ENCODE results near the gene HS3ST5. TPM values are rescaled to one million over a fixed set of nuclear protein-coding genes. Genes with fewer than 3 reads are reported as not detected.

Gene HS3ST5
- total RNA-seq, 2 donors from 2014 or later: not detected

DNA sequence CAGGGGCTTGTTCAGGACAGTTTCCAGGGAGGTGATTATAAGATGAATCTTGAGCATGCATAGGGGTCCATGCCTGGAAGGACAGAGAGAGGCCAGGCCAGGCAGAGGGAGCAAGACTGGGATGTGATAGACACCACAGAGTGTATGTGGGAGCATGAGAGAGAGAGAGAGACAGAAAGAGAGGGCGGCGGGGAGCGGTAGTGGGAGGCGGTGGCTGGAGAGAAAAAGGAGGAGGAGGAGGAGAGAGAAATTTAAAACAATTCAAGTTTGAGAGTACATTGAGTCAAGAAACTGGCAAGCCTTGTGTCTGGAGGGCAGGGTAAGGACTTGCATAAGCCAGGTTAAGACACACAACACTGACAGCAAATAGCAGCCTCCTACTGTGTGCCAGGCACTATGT lies 209.0 kb downstream of the HS3ST5 start:
- no peaks in the 10 kb centered on the region for H3K4me1 Mint-ChIP-seq (ENCODE audit: low read depth in 2 of 2)
- peaks cover 3% of the 10 kb centered on the region for H3K9me3 Mint-ChIP-seq
- H3K27ac Mint-ChIP-seq: no peak overlapping the region
- DNase-seq (ENCODE audit: low spot score) (no peak), ATAC-seq (no peak)
- H3K36me3 Mint-ChIP-seq: no peaks in the 10 kb centered on the region
- H3K27me3 Mint-ChIP-seq: peaks cover 2 to 11% of the 10 kb centered on the region in 2 donors
- H3K4me3 Mint-ChIP-seq: no peak overlapping the region

DNA sequence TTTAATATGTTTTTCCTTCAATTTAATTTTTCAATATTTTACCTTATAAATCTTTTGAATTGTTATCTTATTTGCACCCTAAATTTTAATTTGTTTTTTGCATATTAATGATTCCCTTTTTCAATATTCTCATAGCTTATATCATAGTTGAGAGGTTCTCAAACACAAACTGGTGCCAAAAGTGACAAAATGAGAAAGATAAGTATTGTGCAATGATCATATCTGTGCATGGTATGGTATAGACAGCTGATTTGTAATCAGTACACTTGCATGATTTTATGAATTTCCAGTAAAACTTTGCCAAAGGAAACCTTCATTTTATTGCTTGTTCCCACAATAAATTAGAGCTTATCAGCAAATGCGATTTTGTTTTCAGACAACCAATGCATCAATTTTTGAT lies 210.9 kb downstream of the HS3ST5 start:
- ATAC-seq (no peak), DNase-seq (ENCODE audit: low spot score) (no peak)
- Mint-ChIP-seq H3K4me3 (no peak overlapping the region), H3K36me3 (no peaks in the 10 kb centered on the region), H3K27me3 (peaks cover 2 to 11% of the 10 kb centered on the region in 2 donors), H3K9me3 (no peaks in the 10 kb centered on the region), H3K4me1 (ENCODE audit: low read depth in 2 of 2) (no peaks in the 10 kb centered on the region), H3K27ac (no peak overlapping the region)

DNA sequence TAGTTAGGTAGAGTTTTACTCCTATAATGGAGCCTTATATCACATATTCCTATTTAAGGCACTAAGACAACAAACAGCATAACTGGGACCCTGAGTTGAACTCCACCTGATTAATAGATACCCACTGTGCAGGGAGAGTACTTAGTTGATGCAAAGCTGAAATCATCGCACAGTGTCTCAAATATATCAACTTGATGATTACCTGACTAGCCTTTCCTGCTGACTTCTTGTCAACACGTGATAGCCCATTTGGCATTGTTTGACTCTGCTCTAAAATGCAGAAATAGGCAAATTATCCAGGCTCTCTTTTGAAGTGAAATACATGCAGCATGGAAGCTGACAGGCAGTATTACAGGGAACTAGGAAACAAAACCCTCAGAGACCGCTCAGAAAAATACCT lies 217.2 kb downstream of the HS3ST5 start:
- H3K36me3 Mint-ChIP-seq: no peaks in the 10 kb centered on the region
- DNase-seq (ENCODE audit: low spot score) (no peak), ATAC-seq (no peak)
- no peak overlapping the region for H3K4me3 Mint-ChIP-seq
- H3K27ac Mint-ChIP-seq: no peak overlapping the region
- no peaks in the 10 kb centered on the region for H3K4me1 Mint-ChIP-seq (ENCODE audit: low read depth in 2 of 2)
- no peaks in the 10 kb centered on the region for H3K27me3 Mint-ChIP-seq
- H3K9me3 Mint-ChIP-seq: no peaks in the 10 kb centered on the region

DNA sequence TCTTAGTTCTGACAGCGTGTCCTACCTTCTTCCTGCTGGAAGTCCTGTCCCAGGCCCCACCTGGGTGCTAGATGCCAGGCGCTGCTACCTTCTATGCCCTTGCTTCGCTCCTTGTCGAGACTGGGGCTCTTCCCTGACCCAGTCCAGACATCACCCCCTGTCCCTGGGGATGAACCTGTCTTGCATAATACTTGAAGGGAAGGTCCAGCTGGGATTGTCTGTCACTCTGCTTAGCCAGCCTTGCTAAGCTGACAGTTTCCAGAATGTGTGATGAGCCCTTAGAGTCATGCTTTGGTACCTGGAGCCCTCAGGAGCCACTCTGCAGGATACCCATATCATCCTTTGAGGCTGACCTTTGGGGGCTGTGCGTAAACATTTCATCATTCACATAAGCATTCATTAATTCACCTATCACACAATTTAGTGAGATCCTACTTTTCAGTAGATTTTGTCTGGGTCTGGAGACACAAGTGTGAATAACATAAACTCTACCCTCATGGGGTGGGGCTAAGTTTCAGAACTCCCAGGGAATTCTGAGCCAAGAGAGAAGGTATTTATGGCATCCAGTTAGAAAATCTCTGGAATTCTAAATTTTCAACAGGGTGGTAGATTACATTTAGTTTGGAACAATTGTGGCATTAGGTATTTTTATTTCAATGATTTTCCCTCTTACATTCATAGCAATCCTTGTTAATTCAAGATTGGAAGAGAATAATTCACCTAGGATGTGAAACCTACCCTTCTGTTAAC lies 220.7 kb downstream of the HS3ST5 start:
- no peaks in the 10 kb centered on the region for H3K36me3 Mint-ChIP-seq

DNA sequence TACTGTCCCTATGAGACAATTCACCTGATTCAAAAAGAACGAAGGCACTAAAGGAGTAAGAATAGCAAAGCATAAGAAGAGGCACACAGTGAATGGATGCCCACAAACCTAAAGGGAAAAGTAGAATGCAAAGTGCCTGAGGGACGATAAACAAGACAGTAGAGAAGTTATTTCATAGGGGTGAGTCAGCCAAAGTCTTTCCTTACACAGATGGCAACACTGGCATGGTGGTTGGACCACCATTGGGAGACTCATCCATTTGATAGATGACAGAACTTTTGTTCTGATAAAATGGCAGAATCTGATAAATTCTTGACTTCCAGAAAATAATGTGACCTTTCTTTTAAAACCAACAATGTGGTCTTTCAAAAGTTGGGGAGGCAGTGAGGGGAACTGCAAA lies 223.8 kb downstream of the HS3ST5 start:
- H3K4me1 Mint-ChIP-seq (ENCODE audit: low read depth in 2 of 2): no peaks in the 10 kb centered on the region
- H3K36me3 Mint-ChIP-seq: no peaks in the 10 kb centered on the region
- DNase-seq (ENCODE audit: low spot score) (no peak), ATAC-seq (no peak)
- no peaks in the 10 kb centered on the region for H3K9me3 Mint-ChIP-seq
- no peak overlapping the region for H3K27ac Mint-ChIP-seq
- no peak overlapping the region for H3K4me3 Mint-ChIP-seq
- no peaks in the 10 kb centered on the region for H3K27me3 Mint-ChIP-seq

More for the DNA sequence above, 220.7 kb downstream of the HS3ST5 start:
- Mint-ChIP-seq H3K27me3 (no peaks in the 10 kb centered on the region), H3K9me3 (no peaks in the 10 kb centered on the region), H3K27ac (no peak overlapping the region), H3K4me3 (no peak overlapping the region), H3K4me1 (ENCODE audit: low read depth in 2 of 2) (no peaks in the 10 kb centered on the region)
- ATAC-seq: no peak
- no peak for DNase-seq (ENCODE audit: low spot score)

DNA sequence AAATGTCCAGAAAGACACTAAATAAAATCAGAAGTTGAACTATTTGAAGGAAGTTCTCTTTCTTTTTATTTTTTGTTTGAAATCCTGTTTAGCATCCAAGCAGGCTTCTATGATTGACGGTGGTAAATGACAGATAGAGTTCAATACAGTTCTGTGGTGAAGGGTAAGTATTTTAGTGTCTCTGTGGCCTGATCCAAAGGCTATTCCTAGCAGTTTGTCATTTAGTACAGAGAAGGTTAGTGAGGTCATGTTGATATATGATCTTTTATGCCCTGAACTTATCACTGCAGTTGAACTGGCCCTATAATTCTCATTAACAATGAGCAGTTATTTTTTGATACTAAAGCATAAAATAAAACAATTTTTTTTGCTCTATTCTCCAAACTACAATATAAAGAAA lies 227.2 kb downstream of the HS3ST5 start:
- Mint-ChIP-seq H3K36me3 (no peaks in the 10 kb centered on the region), H3K27me3 (no peaks in the 10 kb centered on the region), H3K9me3 (peaks cover 2% of the 10 kb centered on the region), H3K4me3 (no peak overlapping the region), H3K4me1 (ENCODE audit: low read depth in 2 of 2) (no peaks in the 10 kb centered on the region), H3K27ac (no peak overlapping the region)
- no peak for DNase-seq (ENCODE audit: low spot score)
- no peak for ATAC-seq

DNA sequence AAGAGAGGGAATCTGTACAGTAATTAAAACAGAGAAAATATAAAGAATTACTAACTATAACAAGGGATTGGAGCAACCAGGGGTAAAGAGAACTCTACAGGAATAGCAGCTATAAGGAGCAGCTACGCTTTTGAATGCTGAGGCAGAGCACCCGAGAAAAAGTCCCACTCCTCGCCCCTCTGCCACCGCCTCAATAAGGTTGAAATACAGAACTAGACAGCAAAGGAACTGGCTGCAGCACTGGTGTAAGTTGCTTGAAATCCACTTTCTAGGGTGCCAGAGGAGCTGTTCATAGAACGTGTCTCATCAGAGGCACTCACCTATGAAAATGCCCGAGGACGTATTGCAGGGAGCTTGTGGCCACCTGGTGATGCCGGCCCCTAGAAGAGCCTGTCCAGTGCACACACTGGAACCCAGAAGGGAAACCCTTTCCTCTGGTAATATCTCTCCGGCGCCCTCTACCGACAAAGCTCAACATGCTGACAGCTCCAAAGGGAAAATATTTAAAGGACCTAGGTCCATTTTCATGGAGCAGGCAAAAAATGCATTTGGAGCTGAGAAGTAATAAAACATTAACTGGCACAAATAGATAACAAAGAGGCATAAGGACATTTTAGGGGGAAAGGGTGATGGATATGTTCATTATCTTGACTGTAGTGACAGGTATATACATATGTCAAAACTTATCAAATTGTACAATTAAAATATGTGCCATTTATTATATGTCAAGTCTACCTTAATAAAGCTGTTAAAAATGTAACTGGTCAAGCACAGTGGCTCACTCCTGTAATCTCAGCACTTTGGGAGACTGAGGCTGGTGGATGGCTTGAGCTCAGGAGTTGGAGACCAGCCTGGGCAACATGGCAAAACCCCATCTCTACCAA lies 234.5 kb downstream of the HS3ST5 start:
- Mint-ChIP-seq H3K4me1 (ENCODE audit: low read depth in 2 of 2) (no peaks in the 10 kb centered on the region), H3K36me3 (no peaks in the 10 kb centered on the region), H3K27ac (no peak overlapping the region), H3K4me3 (no peak overlapping the region), H3K27me3 (peaks cover 0 to 4% of the 10 kb centered on the region in 2 donors), H3K9me3 (peaks cover 2% of the 10 kb centered on the region)
- no peak for ATAC-seq
- DNase-seq (ENCODE audit: low spot score): no peak

DNA sequence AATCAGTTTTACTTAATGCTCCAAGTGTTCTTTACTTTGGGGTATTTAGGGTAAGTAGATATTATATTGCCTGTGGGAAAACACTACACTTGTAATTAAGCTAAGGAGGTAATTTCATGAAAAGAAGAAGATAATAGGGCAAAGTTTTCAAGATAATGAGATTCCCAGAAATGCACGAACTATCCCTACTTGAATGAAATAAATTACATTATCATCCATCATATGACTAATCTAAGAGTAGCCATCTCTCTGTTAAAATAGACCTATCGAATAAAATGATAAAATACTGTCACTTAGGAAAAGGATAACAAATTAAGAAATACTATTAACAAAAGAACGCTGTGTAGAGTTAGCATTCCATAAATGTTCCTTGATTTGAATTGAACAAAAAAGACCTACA lies 236.8 kb downstream of the HS3ST5 start:
- H3K36me3 Mint-ChIP-seq: no peaks in the 10 kb centered on the region
- H3K27ac Mint-ChIP-seq: no peak overlapping the region
- peaks cover 0 to 4% of the 10 kb centered on the region in 2 donors for H3K27me3 Mint-ChIP-seq
- H3K4me1 Mint-ChIP-seq (ENCODE audit: low read depth in 2 of 2): no peaks in the 10 kb centered on the region
- ATAC-seq (no peak), DNase-seq (ENCODE audit: low spot score) (no peak)
- no peaks in the 10 kb centered on the region for H3K9me3 Mint-ChIP-seq
- H3K4me3 Mint-ChIP-seq: no peak overlapping the region

DNA sequence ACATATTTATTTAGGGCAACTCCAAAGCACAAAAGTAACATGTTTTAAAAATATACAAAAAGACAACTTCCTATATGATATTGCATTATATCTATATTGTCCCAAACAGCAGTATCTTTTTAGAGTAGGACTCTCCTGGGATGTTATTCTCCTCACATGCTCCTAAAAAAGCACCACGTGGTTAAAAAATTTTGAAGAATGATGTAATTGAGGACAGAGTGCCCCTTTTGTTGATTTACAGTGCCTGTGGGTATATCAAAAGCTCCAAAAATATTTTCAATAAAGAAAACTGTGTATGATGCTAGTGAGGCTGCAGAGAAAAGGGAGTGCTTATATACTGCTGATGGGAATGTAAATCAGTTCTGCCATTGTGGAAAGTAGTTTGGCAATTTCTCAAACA lies 241.6 kb downstream of the HS3ST5 start:
- DNase-seq (ENCODE audit: low spot score) (no peak), ATAC-seq (no peak)
- Mint-ChIP-seq H3K27ac (no peak overlapping the region), H3K9me3 (no peaks in the 10 kb centered on the region), H3K4me1 (ENCODE audit: low read depth in 2 of 2) (no peaks in the 10 kb centered on the region), H3K27me3 (peaks cover 6 to 8% of the 10 kb centered on the region in 2 donors), H3K4me3 (no peak overlapping the region), H3K36me3 (no peaks in the 10 kb centered on the region)

DNA sequence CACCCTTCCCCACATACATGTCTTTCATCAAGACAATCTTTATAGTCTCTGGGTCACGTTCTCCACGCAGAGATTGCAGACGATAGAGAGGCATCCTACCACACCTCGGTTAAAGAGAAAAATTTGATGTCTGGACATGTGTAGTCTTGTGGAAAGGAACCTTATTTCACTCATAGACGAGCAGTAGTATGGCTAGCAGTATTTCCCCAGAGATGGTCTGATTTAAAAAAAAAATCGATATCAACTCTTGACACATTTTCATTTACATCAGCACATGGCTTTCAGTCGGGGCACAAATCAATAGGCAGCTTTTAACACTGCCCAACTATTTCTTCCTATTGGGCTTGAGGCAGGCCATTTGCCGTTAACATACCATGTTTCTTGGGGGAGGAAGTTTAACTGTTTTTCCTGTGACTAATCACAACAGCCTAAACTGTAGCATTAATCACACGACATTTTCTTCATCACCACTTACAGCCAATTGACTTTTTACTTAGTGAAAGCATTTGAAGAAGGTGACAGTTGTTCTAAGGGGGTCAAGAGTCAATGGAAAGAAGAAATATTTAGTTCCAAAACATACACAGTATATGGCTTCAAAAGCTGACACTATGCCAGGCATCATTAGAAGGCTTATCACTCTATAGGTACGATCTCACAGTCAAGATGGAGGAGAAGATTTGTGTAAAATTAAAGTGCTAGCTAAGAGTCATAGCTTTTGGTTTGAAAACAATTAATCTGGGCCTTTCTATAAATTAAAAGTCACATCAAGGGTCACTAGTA lies 242.4 kb downstream of the HS3ST5 start:
- H3K4me3 Mint-ChIP-seq: no peak overlapping the region
- ATAC-seq (no peak), DNase-seq (ENCODE audit: low spot score) (no peak)
- no peaks in the 10 kb centered on the region for H3K9me3 Mint-ChIP-seq
- H3K27me3 Mint-ChIP-seq: peaks cover 7 to 8% of the 10 kb centered on the region in 2 donors
- H3K36me3 Mint-ChIP-seq: no peaks in the 10 kb centered on the region
- H3K4me1 Mint-ChIP-seq (ENCODE audit: low read depth in 2 of 2): no peaks in the 10 kb centered on the region
- H3K27ac Mint-ChIP-seq: no peak overlapping the region

DNA sequence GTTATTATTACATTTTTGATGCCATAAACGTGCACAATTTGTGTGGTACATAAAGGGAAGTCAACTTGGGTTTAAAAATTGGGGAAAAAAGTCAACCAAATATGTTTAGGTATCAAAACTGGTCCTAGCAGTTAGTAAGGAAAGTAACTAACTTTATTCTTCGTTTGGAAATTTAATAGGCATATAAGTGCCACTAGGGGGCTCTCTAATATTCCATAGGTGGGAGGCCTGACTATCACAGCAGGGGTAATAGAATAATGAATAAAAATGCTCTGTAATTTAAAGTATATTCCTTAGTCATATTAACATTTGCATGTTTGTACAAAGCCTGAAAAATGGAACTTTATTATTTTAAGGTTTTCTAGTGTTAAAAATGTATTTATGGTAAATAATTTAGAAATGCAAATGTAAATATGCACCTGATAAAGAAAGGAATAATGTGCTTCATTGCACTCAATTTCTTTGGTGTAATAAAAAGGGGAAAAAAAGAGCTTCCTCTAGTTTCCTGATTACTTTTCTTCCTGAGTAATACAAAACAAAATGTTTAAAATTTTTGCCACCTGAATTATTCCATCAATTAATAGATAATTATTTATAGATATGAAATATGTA lies 246.2 kb downstream of the HS3ST5 start:
- H3K9me3 Mint-ChIP-seq: no peaks in the 10 kb centered on the region
- no peaks in the 10 kb centered on the region for H3K4me1 Mint-ChIP-seq (ENCODE audit: low read depth in 2 of 2)
- H3K36me3 Mint-ChIP-seq: no peaks in the 10 kb centered on the region
- H3K27ac Mint-ChIP-seq: no peak overlapping the region
- ATAC-seq (no peak), DNase-seq (ENCODE audit: low spot score) (no peak)
- H3K27me3 Mint-ChIP-seq: peaks cover 4 to 26% of the 10 kb centered on the region in 2 donors
- H3K4me3 Mint-ChIP-seq: no peak overlapping the region

DNA sequence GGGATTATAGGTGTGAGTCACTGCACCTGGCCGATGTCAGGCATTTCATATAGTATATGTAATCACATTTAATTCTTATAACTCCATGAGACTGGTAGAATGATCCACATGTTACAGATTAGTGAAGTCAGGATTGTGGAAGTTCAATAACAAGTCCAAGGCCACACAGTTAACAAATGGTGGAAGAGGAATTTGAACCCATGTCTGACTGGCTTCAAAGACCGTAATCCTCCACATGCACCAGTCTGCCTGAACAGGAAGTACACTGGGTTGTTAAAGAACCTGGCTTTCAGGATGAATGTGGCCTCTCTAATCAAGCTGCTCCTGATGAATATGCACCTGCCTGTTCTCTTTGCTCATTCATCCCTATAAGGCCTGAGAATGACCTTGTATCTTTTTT lies 249.9 kb downstream of the HS3ST5 start:
- no peak overlapping the region for H3K27ac Mint-ChIP-seq
- no peaks in the 10 kb centered on the region for H3K9me3 Mint-ChIP-seq
- H3K4me1 Mint-ChIP-seq (ENCODE audit: low read depth in 2 of 2): no peaks in the 10 kb centered on the region
- no peak for ATAC-seq
- H3K27me3 Mint-ChIP-seq: peaks cover 0 to 20% of the 10 kb centered on the region in 2 donors
- H3K36me3 Mint-ChIP-seq: no peaks in the 10 kb centered on the region
- no peak for DNase-seq (ENCODE audit: low spot score)
- no peak overlapping the region for H3K4me3 Mint-ChIP-seq

DNA sequence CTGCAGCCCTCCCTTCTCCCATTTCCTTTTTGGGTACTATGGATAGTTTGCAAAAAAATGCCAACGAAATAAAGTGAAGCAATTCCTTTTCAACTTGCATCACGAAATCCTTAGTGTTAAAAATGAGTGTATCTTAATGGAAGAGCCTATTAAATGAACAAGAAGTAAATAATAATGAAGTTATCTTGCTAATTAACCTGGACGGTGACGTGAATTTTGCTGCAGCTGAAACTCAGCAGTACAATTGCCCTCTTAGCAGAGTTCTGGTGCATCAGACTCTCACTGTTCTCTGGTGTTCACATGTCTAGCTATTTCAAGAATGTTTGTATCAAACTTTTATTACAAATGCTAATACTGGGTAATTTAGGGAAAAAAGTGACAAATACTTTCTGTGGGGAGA lies 252.2 kb downstream of the HS3ST5 start:
- no peak for ATAC-seq
- no peak overlapping the region for H3K4me3 Mint-ChIP-seq
- H3K27ac Mint-ChIP-seq: no peak overlapping the region
- peaks cover 4 to 25% of the 10 kb centered on the region in 2 donors for H3K27me3 Mint-ChIP-seq
- no peaks in the 10 kb centered on the region for H3K4me1 Mint-ChIP-seq (ENCODE audit: low read depth in 2 of 2)
- no peak for DNase-seq (ENCODE audit: low spot score)
- no peaks in the 10 kb centered on the region for H3K9me3 Mint-ChIP-seq
- H3K36me3 Mint-ChIP-seq: no peaks in the 10 kb centered on the region

Data from natural killer cell treated with Interleukin-12 subunit alpha and Interleukin-12 subunit beta and Interleukin-15 and Interleukin-18, amount 100 ng/mL, for 72 hours (primary cell).